H1 (cell line): ENCODE data around the gene ADAT3. TPM values are rescaled to one million over a fixed set of nuclear protein-coding genes. Genes with fewer than 3 reads are reported as not detected.

Experiments used
- CTCF ChIA-PET: fragments of 300-600 bp; sonication (Branson Sonifier 250); formaldehyde crosslinking; loops from one replicate; lab custom pipeline; 2021; ENCODE audit not compliant: partially characterized antibody; lab: Charles Lee
- POLR2A ChIA-PET: fragments of 300-600 bp; sonication (Branson Sonifier 250); formaldehyde crosslinking; loops from one replicate; lab custom pipeline; 2021; ENCODE audit warnings: inconsistent platforms; ENCODE audit not compliant: partially characterized antibody; lab: Charles Lee
- DNase-seq, 2 experiments: peaks; one replicate each; pipeline versions ENCODE4 v3.0.0 to v3.0.0-alpha.2; 2010 to 2022; ENCODE audit warnings: low spot score in 2 of 2, low read depth in 1 of 2, mixed read lengths in 1 of 2
- FAIRE-seq: peaks from 2 replicates; lab custom pipeline; 2011; peaks lifted over from hg19 to GRCh38; lab: Jason Lieb, UNC
- H2AFZ ChIP-seq: 2 replicates; pipeline ENCODE4 v1.8.1; 2012; ENCODE audit warnings: low read length, inconsistent platforms
- H2AK5ac ChIP-seq: 2 replicates; pipeline ENCODE4 v1.6.1; 2013; ENCODE audit warnings: low read depth, low read length
- H2BK120ac ChIP-seq: replicated peaks from 2 replicates; pipeline ENCODE3; 2013; ENCODE audit warnings: low read depth, low read length, inconsistent platforms
- H2BK12ac ChIP-seq: 2 replicates; pipeline ENCODE4 v1.6.1; 2013; ENCODE audit warnings: low read depth, low read length
- H2BK15ac ChIP-seq: 2 replicates; pipeline ENCODE4 v1.6.1; 2013; ENCODE audit warnings: low read length
- H2BK20ac ChIP-seq: 2 replicates; pipeline ENCODE4 v1.6.1; 2013; ENCODE audit warnings: low read length
- H2BK5ac ChIP-seq: 2 replicates; pipeline ENCODE4 v1.6.1; 2013; ENCODE audit warnings: low read depth, low read length
- H3K14ac ChIP-seq: 2 replicates; pipeline ENCODE4 v1.6.1; 2013; ENCODE audit warnings: inconsistent platforms; ENCODE audit not compliant: insufficient read length
- H3K18ac ChIP-seq: 2 replicates; pipeline ENCODE4 v1.6.1; 2013; ENCODE audit warnings: low read length; ENCODE audit errors: extremely low read depth
- H3K23ac ChIP-seq: 2 replicates; pipeline ENCODE4 v1.6.1; 2013; ENCODE audit warnings: inconsistent platforms; ENCODE audit not compliant: insufficient read length
- H3K23me2 ChIP-seq: 2 replicates; pipeline ENCODE4 v1.6.1; 2013; ENCODE audit warnings: low read depth, low read length
- H3K27ac ChIP-seq: 2 replicates; pipeline ENCODE4 v1.6.1; 2011; ENCODE audit warnings: low read depth, low read length, inconsistent platforms
- H3K27me3 ChIP-seq, 4 experiments: replicated peaks in 1 of 4; 1 replicate in 1 of 4; 2 replicates in 3 of 4; pipeline versions ENCODE4 v1.6.1 to v1.8.1; 2011 to 2013; ENCODE audit warnings: low read length in 3 of 4, mild to moderate bottlenecking in 3 of 4, inconsistent platforms in 2 of 4, mixed read lengths in 2 of 4, moderate library complexity in 1 of 4; ENCODE audit not compliant: control insufficient read depth in 3 of 4, insufficient read depth in 3 of 4; ENCODE audit errors: extremely low read depth in 1 of 4
- H3K36me3 ChIP-seq, 4 experiments: 2 replicates each; pipeline versions ENCODE4 v1.6.1 to v1.8.1; 2011 to 2013; ENCODE audit warnings: mild to moderate bottlenecking in 4 of 4, low read length in 3 of 4, moderate library complexity in 2 of 4, control low read depth in 1 of 4, inconsistent platforms in 1 of 4; ENCODE audit not compliant: insufficient read depth in 4 of 4, control insufficient read depth in 2 of 4
- H3K4ac ChIP-seq: replicated peaks from 2 replicates; pipeline ENCODE3; 2013; ENCODE audit warnings: low read length, low read depth, mixed read lengths, inconsistent platforms; ENCODE audit not compliant: insufficient read length
- H3K4me1 ChIP-seq, 4 experiments: replicated peaks in 1 of 4; 1 replicate in 1 of 4; 2 replicates in 3 of 4; pipeline versions ENCODE4 v1.6.1 to v1.8.1; 2011 to 2013; ENCODE audit warnings: low read length in 3 of 4, inconsistent platforms in 2 of 4, mixed read lengths in 1 of 4; ENCODE audit not compliant: insufficient read depth in 4 of 4, control insufficient read depth in 3 of 4
- H3K4me2 ChIP-seq, 2 experiments: 2 replicates each; pipeline versions ENCODE4 v1.6.1 to v1.8.1; 2011 to 2013; ENCODE audit warnings: low read depth in 2 of 2, low read length in 2 of 2, control low read depth in 1 of 2, inconsistent platforms in 1 of 2, mild to moderate bottlenecking in 1 of 2; ENCODE audit not compliant: insufficient read depth in 1 of 2
- H3K4me3 ChIP-seq, 4 experiments: fragments of 200-600, 300-600 bp in 1 of 4; sonication (generic), shearing (Covaris generic), sonication (Bioruptor Twin) in 1 of 4; 2 replicates each; pipeline versions ENCODE4 v1.5.1 to v1.8.1; 2011 to 2016; ENCODE audit warnings: low read length in 4 of 4, low read depth in 3 of 4, control low read depth in 2 of 4, inconsistent platforms in 2 of 4, mild to moderate bottlenecking in 2 of 4, mixed read lengths in 1 of 4, moderate library complexity in 1 of 4; ENCODE audit not compliant: insufficient read depth in 2 of 4; ENCODE audit errors: extremely low read depth in 1 of 4
- H3K56ac ChIP-seq: replicated peaks from 2 replicates; pipeline ENCODE3; 2013; ENCODE audit warnings: low read depth, mild to moderate bottlenecking, mixed read lengths, low read length, inconsistent platforms; ENCODE audit not compliant: insufficient read length
- H3K79me1 ChIP-seq: 2 replicates; pipeline ENCODE4 v1.6.1; 2013; ENCODE audit warnings: low read depth, low read length, control low read depth
- H3K79me2 ChIP-seq, 2 experiments: 2 replicates each; pipeline versions ENCODE4 v1.6.1 to v1.8.1; 2012 to 2013; ENCODE audit warnings: low read length in 2 of 2, mild to moderate bottlenecking in 2 of 2, inconsistent platforms in 1 of 2; ENCODE audit not compliant: insufficient read depth in 2 of 2, control insufficient read depth in 1 of 2
- H3K9ac ChIP-seq, 4 experiments: replicated peaks in 1 of 4; 1 replicate in 1 of 4; 2 replicates in 3 of 4; pipeline versions ENCODE4 v1.6.1 to v1.8.1; 2011 to 2013; ENCODE audit warnings: low read depth in 3 of 4, low read length in 3 of 4, control low read depth in 2 of 4, mild to moderate bottlenecking in 2 of 4, moderate library complexity in 2 of 4, inconsistent platforms in 1 of 4; ENCODE audit errors: extremely low read depth in 1 of 4
- H3K9me3 ChIP-seq, 2 experiments: 2 replicates each; pipeline versions ENCODE4 v1.6.1 to v1.8.1; 2012 to 2013; ENCODE audit warnings: mild to moderate bottlenecking in 2 of 2, moderate library complexity in 2 of 2, control low read depth in 1 of 2, inconsistent platforms in 1 of 2, low read depth in 1 of 2, low read length in 1 of 2, mixed read lengths in 1 of 2; ENCODE audit not compliant: insufficient read depth in 2 of 2
- H4K20me1 ChIP-seq, 2 experiments: replicated peaks in 1 of 2; 2 replicates each; pipeline versions ENCODE3 to v1.8.1; 2011 to 2013; ENCODE audit warnings: inconsistent platforms in 2 of 2, low read length in 2 of 2, mild to moderate bottlenecking in 1 of 2; ENCODE audit not compliant: insufficient read depth in 2 of 2, control insufficient read depth in 1 of 2
- H4K5ac ChIP-seq: 2 replicates; pipeline ENCODE4 v1.6.1; 2013; ENCODE audit warnings: low read length, low read depth, mixed read lengths, inconsistent platforms; ENCODE audit not compliant: insufficient read length
- H4K8ac ChIP-seq: 2 replicates; pipeline ENCODE4 v1.8.0; 2013; ENCODE audit warnings: mild to moderate bottlenecking, moderate library complexity, low read length, inconsistent platforms; ENCODE audit not compliant: insufficient read depth; ENCODE audit errors: extremely low read depth
- H4K91ac ChIP-seq: replicated peaks from 2 replicates; pipeline ENCODE3; 2013; ENCODE audit warnings: low read length, mixed read lengths, inconsistent platforms; ENCODE audit not compliant: insufficient read length
- PHF8 ChIP-seq: fragments of 200-600 bp; sonication (generic); conservative IDR thresholded peaks from 2 replicates; pipeline ENCODE4 v1.7.1; 2012; ENCODE audit warnings: low read depth, mild to moderate bottlenecking, inconsistent platforms, low read length, moderate library complexity
- POLR2AphosphoS5 ChIP-seq: IDR thresholded peaks from 2 replicates; pipeline ENCODE4 v1.6.1; 2011; ENCODE audit warnings: low read depth, low read length
- RNF2 ChIP-seq: fragments of 200-900, 300-1000 bp; sonication (generic); IDR thresholded peaks from 2 replicates; pipeline ENCODE4 v1.7.1; 2016; ENCODE audit warnings: borderline replicate concordance, low read depth, mild to moderate bottlenecking, antibody characterized with exemption, low read length; ENCODE audit not compliant: poor library complexity, severe bottlenecking; ENCODE audit errors: missing control alignments
- TCF12 ChIP-seq: IDR thresholded peaks from 2 replicates; pipeline ENCODE4 v1.6.1; 2011; ENCODE audit warnings: low read depth, mild to moderate bottlenecking, low read length
- WGBS, 2 experiments: shearing (Covaris generic) in 1 of 2; methylation state at CpG; one replicate each; pipeline versions ENCODE4 v1.1.6 to v1.1.7; 2013 to 2015; ENCODE audit warnings: low lambda C conversion rate in 2 of 2, mixed read lengths in 2 of 2, inconsistent platforms in 1 of 2, low coverage in 1 of 2, missing lambda C conversion rate in 1 of 2; ENCODE audit not compliant: insufficient replicate concordance in 2 of 2, insufficient coverage in 1 of 2, insufficient read length in 1 of 2; ENCODE audit errors: extremely low coverage in 1 of 2, missing lambda C conversion rate in 1 of 2; 5-methylcytosine and 5-hydroxymethylcytosine counted together
- polyA plus RNA-seq, 7 experiments: library from polyadenylated mRNA; depleted of rRNA in 3 of 7; stranded (reverse) in 5 of 7; unstranded in 2 of 7; fragments of >200 nt in 5 of 7; fragments of 200-250 nt in 2 of 7; gene quantifications; 1 replicate in 5 of 7; 2 replicates in 1 of 7; 4 replicates in 1 of 7; pipeline versions ENCODE4 v1.2.1 to v1.2.3, GENCODE V29; 2011 to 2013; ENCODE audit warnings: missing spikeins in 2 of 7, mixed read lengths in 2 of 7
- total RNA-seq: library from RNA; stranded (reverse); fragmentation: NEBNext Ultra II Directional; extraction: Animal tissue kit (Norgen Biotek cat#: 25700); gene quantifications from 2 replicates; pipeline ENCODE4 v1.2.1, GENCODE V29; 2021

The ADAT3 gene
- total and polyA plus RNA-seq, 2 of the 8 experiments (the other 6 are each of a cell fraction or from before 2014, with no cell fraction given) = 5.4 to 10.8 TPM

- FAIRE-seq (no peak), DNase-seq (no peak)
- H2BK20ac ChIP-seq = no peak overlapping the region
- H3K9me3 ChIP-seq = no peaks in the 10 kb centered on the region
- H3K56ac ChIP-seq = no peak overlapping the region
- H3K27me3 ChIP-seq = 0 out of 7 replicates have a peak, but pooled peaks cover 0 to 2% (median 0%) of the 10 kb centered on the region in 4 experiments
- no peak overlapping the region for H2BK15ac ChIP-seq
- H3K23me2 ChIP-seq = no peaks in the 10 kb centered on the region; the same call in 1 of the 2 replicates
- H3K27ac ChIP-seq = no peak overlapping the region
- 97% methylated on average over 9 of the region's 9 CpGs; no CpG with 5 or more reads in 1 of the 2 experiments for WGBS, 2 experiments
- CTCF ChIA-PET = interaction anchor here (0.5 to 2.2 kb wide), 6 partner anchors 9 to 412 kb away, joined by 3 to 9 read pairs (median 3); no protein-coding TSS in a partner anchor
- H2AFZ ChIP-seq = no peak overlapping the region
- peaks cover 0 to 8% (median 5%) of the 10 kb centered on the region in 4 experiments; a peak in 3 of 7 replicates for H3K4me1 ChIP-seq
- no peak overlapping the region for H2AK5ac ChIP-seq
- peaks cover 2 to 3% of the 10 kb centered on the region in 2 experiments; a peak in 2 of 4 replicates for H3K79me2 ChIP-seq
- no peak overlapping the region for H4K8ac ChIP-seq
- no peak overlapping the region for H3K4ac ChIP-seq
- no peak overlapping the region for H4K5ac ChIP-seq
- no peaks in the 10 kb centered on the region for H3K36me3 ChIP-seq
- H3K4me3 ChIP-seq = no peak overlapping the region
- H3K4me2 ChIP-seq = no peak overlapping the region
- no peak overlapping the region for H4K91ac ChIP-seq
- H3K9ac ChIP-seq = no peak overlapping the region
- TF ChIP-seq PHF8 (no peak), RNF2 (no peak), TCF12 (no peak), POLR2AphosphoS5 (no peak)
- H2BK12ac ChIP-seq = no peak overlapping the region
- H2BK120ac ChIP-seq = no peak overlapping the region
- no peaks in the 10 kb centered on the region for H3K79me1 ChIP-seq
- peaks cover 2 to 8% of the 10 kb centered on the region in 2 experiments for H4K20me1 ChIP-seq
- POLR2A ChIA-PET = interaction anchor here (1.2 to 2.5 kb wide), 2 partner anchors 8 to 37 kb away, joined by 4 to 13 read pairs; no protein-coding TSS in a partner anchor
- no peak overlapping the region for H2BK5ac ChIP-seq
- H3K18ac ChIP-seq = no peak overlapping the region
- H3K14ac ChIP-seq = no peak overlapping the region
- no peak overlapping the region for H3K23ac ChIP-seq
These were observed 37.9 kb upstream of the ADAT3 start for GRCh38 chr19:1867349-1867724.
